Ovary (tissue), 9 donors: ENCODE results near the gene NPAS3. TPM values are rescaled to one million over a fixed set of nuclear protein-coding genes. Genes with fewer than 3 reads are reported as not detected.

Experiments
- DNase-seq, 5 donors: peaks; one replicate each; pipeline ENCODE4 v3.0.0-alpha.2; 2019 to 2020
- H3K27ac ChIP-seq, 2 donors: fragments of 200-600 bp; one replicate each; pipeline versions ENCODE4 v1.5.1 to v1.8.0; 2019 to 2022
- H3K27me3 ChIP-seq: fragments of 200-600 bp; one replicate; pipeline ENCODE4 v1.8.0; 2022
- H3K36me3 ChIP-seq: fragments of 200-600 bp; sonication (generic); one replicate; pipeline ENCODE4 v1.5.1; 2019
- H3K4me1 ChIP-seq: one replicate; pipeline ENCODE4 v1.8.1; 2013; ENCODE audit warnings: mild to moderate bottlenecking, moderate library complexity; ENCODE audit not compliant: insufficient read depth
- H3K4me3 ChIP-seq: fragments of 200-600 bp; sonication (generic); one replicate; pipeline ENCODE4 v1.5.1; 2017
- H3K9me3 ChIP-seq, 2 donors: fragments of 200-600 bp in 1 of 2; sonication (generic) in 1 of 2; one replicate each; pipeline versions ENCODE4 v1.5.1 to v1.8.1; 2013 to 2019; ENCODE audit warnings: mild to moderate bottlenecking in 1 of 2, moderate library complexity in 1 of 2
- CTCF ChIP-seq, 3 donors: fragments of 450-650 bp in 2 of 3; fragments of 200-600 bp in 1 of 3; IDR thresholded peaks; one replicate each; pipeline versions ENCODE4 v1.5.1 to v1.8.0; 2016 to 2022; ENCODE audit warnings: antibody characterized with exemption in 3 of 3, mild to moderate bottlenecking in 1 of 3
- EP300 ChIP-seq: sonication (generic); formaldehyde crosslinking; IDR thresholded peaks from one replicate; pipeline ENCODE4 v1.6.1; 2017; ENCODE audit warnings: antibody characterized with exemption
- POLR2A ChIP-seq: fragments of 450-650 bp; IDR thresholded peaks from one replicate; pipeline ENCODE4 v1.6.1; 2017; ENCODE audit warnings: antibody characterized with exemption, mild to moderate bottlenecking, moderate library complexity
- WGBS, 3 donors: extraction: QIAGEN DNeasy Blood & Tissue Kit in 1 of 3; methylation state at CpG; one replicate each; pipeline versions ENCODE4 v1.1.5 to v1.1.7; 2013 to 2017; 5-methylcytosine and 5-hydroxymethylcytosine counted together
- intact Hi-C, 4 donors: fragments of 100-400 bp; cut with DNase I; formaldehyde crosslinking; loops; one replicate each; pipeline versions ENCODE4 v1.11.0 to v1.15.1; 2022 to 2023
- polyA plus RNA-seq, 2 donors: library from polyadenylated mRNA; stranded (reverse); fragments of 200-250 nt in 1 of 2; fragments of 350-450 nt in 1 of 2; fragmentation: Illumina TruSeq in 1 of 2; extraction: RNeasy Lipid Tissue Mini Kit (QIAGEN cat#74804) in 1 of 2; gene quantifications; one replicate each; pipeline ENCODE4 v1.2.3, GENCODE V29; 2013 to 2014
- total RNA-seq, 7 donors: library from RNA; depleted of rRNA in 2 of 7; stranded (reverse); fragments of >200 nt in 2 of 7; fragmentation: NEBNext Ultra II Directional in 3 of 7; extraction: Animal tissue kit (Norgen Biotek cat#: 25700) in 3 of 7; gene quantifications; one replicate each; pipeline versions ENCODE4 v1.1.0 to v1.2.4, GENCODE V29; 2016 to 2023
- donor health status: DM: no; HTN: no; CAD: no; lungs with moderate emphysema.
- donor health status: DM: no; HTN: no; CAD: no.
- donor health status: Bipolar disorder and iron deficiency.
- donor health status: DM: yes; HTN: yes; CAD: no.
- donor health status: DM: no; HTN: no; CAD: no.
- donor health status: DM: yes; HTN: yes; CAD: no.

The NPAS3 gene
- total and polyA plus RNA-seq, 9 donors = 1.9 to 15.4 (median 11.4) TPM

- Histone ChIP-seq H3K36me3 (no peaks in the 10 kb centered on the region), H3K27ac (no peak overlapping the region), H3K9me3 (no peaks in the 10 kb centered on the region), H3K4me3 (no peak overlapping the region), H3K4me1 (no peaks in the 10 kb centered on the region), H3K27me3 (no peaks in the 10 kb centered on the region)
- 39 to 55% (median 47%) methylated on average over 1 of the region's 1 CpG for WGBS, 3 donors
- no peak for TF ChIP-seq CTCF (IDR thresholded peaks at IDR 0.05)
- no peak for TF ChIP-seq EP300
- no peak for TF ChIP-seq POLR2A
- intact Hi-C loops = no loop called here
- DNase-seq = no peak
These were observed 465.4 kb downstream of the NPAS3 start for GRCh38 chr14:33404054-33404453.

DNA sequence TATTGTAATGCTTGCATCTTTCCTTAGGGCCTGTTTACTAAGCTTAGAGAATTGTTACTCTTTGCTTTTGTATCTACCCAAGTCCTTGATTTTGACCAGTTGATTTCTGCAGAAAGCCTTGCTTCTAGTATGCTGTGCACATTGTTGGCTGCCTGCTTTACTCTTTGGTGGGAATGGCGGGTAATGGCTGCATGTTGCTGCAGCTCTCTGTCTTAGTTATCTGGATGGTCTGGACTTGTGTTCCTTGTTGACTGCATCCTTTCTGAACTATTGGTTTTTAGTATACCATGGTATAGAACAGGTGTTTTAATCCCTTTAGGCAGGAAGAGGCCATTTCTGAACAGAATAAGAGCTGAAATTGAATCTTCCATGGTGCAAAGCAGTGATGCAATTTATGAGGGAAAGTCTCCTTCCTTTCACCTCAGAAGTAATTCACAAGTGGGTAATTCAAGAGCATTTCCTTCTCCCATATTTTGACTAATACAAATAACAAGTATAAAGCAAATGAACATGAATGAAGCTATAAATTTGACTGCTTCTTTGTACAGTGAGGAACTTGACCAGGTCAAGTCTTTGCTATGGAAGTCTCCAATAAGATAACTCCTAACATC lies 466.4 kb downstream of the NPAS3 start:
- H3K9me3 ChIP-seq = no peaks in the 10 kb centered on the region
- H3K4me3 ChIP-seq = no peak overlapping the region
- H3K4me1 ChIP-seq = no peaks in the 10 kb centered on the region
- no peak overlapping the region for H3K27ac ChIP-seq
- no peak for DNase-seq
- intact Hi-C loops = no loop called here
- WGBS, 3 donors = 93 to 97% (median 96%) methylated on average over 1 of the region's 1 CpG
- H3K36me3 ChIP-seq = no peaks in the 10 kb centered on the region
- TF ChIP-seq EP300 (no peak), POLR2A (no peak), CTCF (IDR thresholded peaks at IDR 0.05) (no peak)
- no peaks in the 10 kb centered on the region for H3K27me3 ChIP-seq

- H3K4me3 ChIP-seq = no peak overlapping the region
- no peaks in the 10 kb centered on the region for H3K27me3 ChIP-seq
- TF ChIP-seq EP300 = no peak
- TF ChIP-seq CTCF (IDR thresholded peaks at IDR 0.05) = no peak
- intact Hi-C loops = no loop called here
- DNase-seq = no peak
- 83 to 91% (median 87%) methylated on average over 2 of the region's 2 CpGs for WGBS, 3 donors
- no peaks in the 10 kb centered on the region for H3K9me3 ChIP-seq
- H3K27ac ChIP-seq = no peak overlapping the region
- H3K4me1 ChIP-seq = no peaks in the 10 kb centered on the region
- no peaks in the 10 kb centered on the region for H3K36me3 ChIP-seq
These were observed 468.1 kb downstream of the NPAS3 start for GRCh38 chr14:33406766-33407165.

GRCh38 chr14:33408291-33408690 lies 469.6 kb downstream of the NPAS3 start:
- Histone ChIP-seq H3K36me3 (no peaks in the 10 kb centered on the region), H3K27ac (no peak overlapping the region), H3K9me3 (no peaks in the 10 kb centered on the region), H3K27me3 (no peaks in the 10 kb centered on the region), H3K4me3 (no peak overlapping the region), H3K4me1 (no peaks in the 10 kb centered on the region)
- no peak for DNase-seq
- 40 to 53% (median 50%) methylated on average over 2 of the region's 2 CpGs for WGBS, 3 donors
- intact Hi-C loops = no loop called here
- TF ChIP-seq POLR2A = no peak
- no peak for TF ChIP-seq EP300
- no peak for TF ChIP-seq CTCF (IDR thresholded peaks at IDR 0.05)
